Uterus (tissue), 2 donors: Measurements from ENCODE around the gene COQ8B.

Experiments
- CTCF ChIP-seq, 4 experiments: fragments of 200-600 bp in 2 of 4; fragments of 450-650 bp in 2 of 4; sonication (generic) in 2 of 4; IDR thresholded peaks; one replicate each; pipeline ENCODE4 v1.5.1; 2016 to 2019; ENCODE audit warnings: antibody characterized with exemption in 4 of 4, mild to moderate bottlenecking in 2 of 4, moderate library complexity in 1 of 4
- POLR2A ChIP-seq, 2 donors: fragments of 450-650 bp; IDR thresholded peaks; one replicate each; pipeline ENCODE4 v1.6.1; 2016; ENCODE audit warnings: antibody characterized with exemption in 2 of 2, mild to moderate bottlenecking in 1 of 2, moderate library complexity in 1 of 2

GRCh38 chr19:40684280-40684679, 32.4 kb downstream of the COQ8B start:
- TF ChIP-seq CTCF (IDR thresholded peaks at IDR 0.05) = no peak
- no peak for TF ChIP-seq POLR2A (IDR thresholded peaks at IDR 0.05)
